Suprapubic skin (tissue), 4 donors: Measurements from ENCODE around the gene PRKAG2. TPM values are rescaled to one million over a fixed set of nuclear protein-coding genes. Genes with fewer than 3 reads are reported as not detected.

Experiments
- DNase-seq, 2 donors: peaks; one replicate each; pipeline ENCODE4 v3.0.0-alpha.2; 2019; ENCODE audit warnings: low spot score in 2 of 2
- H3K27ac ChIP-seq: fragments of 200-600 bp; sonication (generic); one replicate; pipeline ENCODE4 v1.5.1; 2019
- H3K27me3 ChIP-seq: fragments of 200-600 bp; sonication (generic); one replicate; pipeline ENCODE4 v1.5.1; 2019
- H3K36me3 ChIP-seq: fragments of 200-600 bp; sonication (generic); one replicate; pipeline ENCODE4 v1.5.1; 2019
- H3K4me1 ChIP-seq: fragments of 200-600 bp; sonication (generic); one replicate; pipeline ENCODE4 v1.5.1; 2019
- H3K4me3 ChIP-seq: fragments of 200-600 bp; sonication (generic); one replicate; pipeline ENCODE4 v1.5.1; 2019; ENCODE audit warnings: mild to moderate bottlenecking
- H3K9me3 ChIP-seq: fragments of 200-600 bp; sonication (generic); one replicate; pipeline ENCODE4 v1.5.1; 2019
- EP300 ChIP-seq: sonication (generic); formaldehyde crosslinking; IDR thresholded peaks from one replicate; pipeline ENCODE4 v1.6.1; 2017; ENCODE audit warnings: antibody characterized with exemption
- POLR2A ChIP-seq, 2 donors: fragments of 450-650 bp; IDR thresholded peaks; one replicate each; pipeline ENCODE4 v1.6.1; 2017; ENCODE audit warnings: antibody characterized with exemption in 2 of 2, mild to moderate bottlenecking in 2 of 2, moderate library complexity in 2 of 2
- POLR2AphosphoS5 ChIP-seq, 3 donors: sonication (generic); formaldehyde crosslinking; IDR thresholded peaks; one replicate each; pipeline ENCODE4 v1.6.1; 2017; ENCODE audit warnings: antibody characterized with exemption in 3 of 3
- WGBS: methylation state at CpG from one replicate; pipeline ENCODE4 v1.1.5; 2018; 5-methylcytosine and 5-hydroxymethylcytosine counted together
- total RNA-seq, 4 donors: library from RNA; depleted of rRNA; stranded (reverse); fragments of >200 nt; gene quantifications; one replicate each; pipeline ENCODE4 v1.1.0, GENCODE V29; 2016
- TF ChIP-seq, protein P1 (sequence below), 2 donors: fragments of 200-600 bp in 1 of 2; fragments of 450-650 bp in 1 of 2; sonication (generic) in 1 of 2; IDR thresholded peaks; one replicate each; pipeline ENCODE4 v1.5.1; 2016 to 2019; ENCODE audit warnings: antibody characterized with exemption in 2 of 2, mild to moderate bottlenecking in 1 of 2, moderate library complexity in 1 of 2

PRKAG2 gene
- total RNA-seq, 4 donors from 2014 or later, result 16.5 to 40.0 (median 17.3) TPM

DNA sequence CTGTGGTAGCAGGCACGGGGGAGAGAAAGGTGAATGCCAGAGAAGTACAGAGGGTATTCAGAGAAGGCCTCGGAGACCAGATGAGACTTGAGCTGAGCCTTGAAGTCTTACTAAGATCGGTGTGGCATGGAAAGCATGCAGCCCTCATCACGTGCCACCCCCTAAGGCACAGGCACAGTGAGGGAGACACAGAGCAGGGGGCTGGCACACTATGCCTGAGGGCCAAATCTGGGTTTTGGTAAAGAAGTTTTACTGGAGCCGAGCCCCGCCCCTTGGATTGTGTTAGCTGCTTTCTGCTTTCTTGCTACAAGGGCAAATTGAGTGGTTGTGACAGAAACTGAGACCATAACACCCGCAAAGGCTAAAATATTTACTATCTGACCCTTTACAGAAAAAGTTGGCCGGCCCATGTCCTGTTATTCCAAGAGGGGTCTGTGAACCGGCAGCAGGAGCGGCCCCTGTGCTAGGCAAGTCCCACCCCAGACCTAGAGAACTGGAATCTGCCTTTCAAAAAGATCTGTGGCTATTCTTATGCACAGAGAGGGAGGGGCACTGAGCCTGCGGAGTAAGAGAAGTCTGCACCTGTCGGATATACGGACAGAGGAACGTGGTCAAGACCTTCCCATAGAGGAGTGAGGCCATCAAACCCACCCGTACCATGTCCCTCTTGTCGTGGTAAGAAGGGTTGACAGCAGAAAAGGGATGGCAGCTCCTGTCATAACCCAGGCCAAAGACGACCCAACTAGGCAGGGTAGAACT lies 247.9 kb downstream of the PRKAG2 start:
- peaks cover 16% of the 10 kb centered on the region for H3K4me1 ChIP-seq
- no peak for TF ChIP-seq POLR2A (IDR thresholded peaks at IDR 0.05)
- TF ChIP-seq EP300, result no peak
- TF ChIP-seq, protein P1, sequence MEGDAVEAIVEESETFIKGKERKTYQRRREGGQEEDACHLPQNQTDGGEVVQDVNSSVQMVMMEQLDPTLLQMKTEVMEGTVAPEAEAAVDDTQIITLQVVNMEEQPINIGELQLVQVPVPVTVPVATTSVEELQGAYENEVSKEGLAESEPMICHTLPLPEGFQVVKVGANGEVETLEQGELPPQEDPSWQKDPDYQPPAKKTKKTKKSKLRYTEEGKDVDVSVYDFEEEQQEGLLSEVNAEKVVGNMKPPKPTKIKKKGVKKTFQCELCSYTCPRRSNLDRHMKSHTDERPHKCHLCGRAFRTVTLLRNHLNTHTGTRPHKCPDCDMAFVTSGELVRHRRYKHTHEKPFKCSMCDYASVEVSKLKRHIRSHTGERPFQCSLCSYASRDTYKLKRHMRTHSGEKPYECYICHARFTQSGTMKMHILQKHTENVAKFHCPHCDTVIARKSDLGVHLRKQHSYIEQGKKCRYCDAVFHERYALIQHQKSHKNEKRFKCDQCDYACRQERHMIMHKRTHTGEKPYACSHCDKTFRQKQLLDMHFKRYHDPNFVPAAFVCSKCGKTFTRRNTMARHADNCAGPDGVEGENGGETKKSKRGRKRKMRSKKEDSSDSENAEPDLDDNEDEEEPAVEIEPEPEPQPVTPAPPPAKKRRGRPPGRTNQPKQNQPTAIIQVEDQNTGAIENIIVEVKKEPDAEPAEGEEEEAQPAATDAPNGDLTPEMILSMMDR (IDR thresholded peaks at IDR 0.05), result no peak
- no peak for TF ChIP-seq POLR2AphosphoS5 (IDR thresholded peaks at IDR 0.05)
- H3K27me3 ChIP-seq, result no peaks in the 10 kb centered on the region
- 85% methylated on average over 17 of the region's 17 CpGs for WGBS
- no peaks in the 10 kb centered on the region for H3K9me3 ChIP-seq
- no peaks in the 10 kb centered on the region for H3K36me3 ChIP-seq
- DNase-seq, result peak in 1 of 2 donors; percentile 20
- H3K27ac ChIP-seq, result no peak overlapping the region
- H3K4me3 ChIP-seq, result no peak overlapping the region

DNA sequence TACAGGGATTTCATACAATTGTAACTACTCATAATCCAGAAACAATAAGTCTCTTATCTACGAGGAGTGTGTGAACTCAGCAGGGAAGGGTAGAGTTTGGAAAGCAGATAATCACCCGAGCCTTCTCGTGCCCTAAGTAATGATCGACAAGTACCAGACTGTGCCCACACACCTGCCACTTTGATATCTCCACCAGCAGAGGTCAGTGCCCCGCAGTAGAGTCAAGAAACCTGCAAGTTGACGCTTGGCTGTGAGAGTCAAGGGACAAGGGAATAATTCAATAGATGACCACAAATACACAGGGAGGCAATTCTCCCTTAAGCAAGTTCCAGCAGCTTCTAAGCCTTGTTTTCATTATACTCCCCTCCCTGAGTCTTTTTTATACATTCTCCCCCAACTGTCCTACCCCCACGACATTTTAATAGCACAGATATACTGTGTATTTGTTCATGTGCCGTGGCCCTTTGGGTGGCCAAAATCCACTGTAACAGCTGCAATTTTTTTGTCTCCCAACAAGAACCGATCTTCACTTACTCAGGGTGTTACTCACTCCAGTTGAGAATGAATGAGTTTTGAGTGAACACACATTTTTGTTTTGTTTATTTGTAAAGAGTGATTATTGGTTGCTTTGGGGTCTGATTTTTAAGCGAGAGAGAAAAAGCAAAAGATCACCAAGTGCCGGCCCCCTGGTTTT lies 250.3 kb downstream of the PRKAG2 start:
- Histone ChIP-seq H3K36me3 (no peaks in the 10 kb centered on the region), H3K4me1 (peaks cover 8% of the 10 kb centered on the region), H3K9me3 (no peaks in the 10 kb centered on the region), H3K4me3 (no peak overlapping the region), H3K27ac (no peak overlapping the region), H3K27me3 (no peaks in the 10 kb centered on the region)
- 76% methylated on average over 11 of the region's 11 CpGs for WGBS
- DNase-seq, result peak in 1 of 2 donors; percentile 40
- TF ChIP-seq, protein P1 (IDR thresholded peaks at IDR 0.05), result peak in 1 of 2 donors; percentile 26
- no peak for TF ChIP-seq POLR2A (IDR thresholded peaks at IDR 0.05)

DNA sequence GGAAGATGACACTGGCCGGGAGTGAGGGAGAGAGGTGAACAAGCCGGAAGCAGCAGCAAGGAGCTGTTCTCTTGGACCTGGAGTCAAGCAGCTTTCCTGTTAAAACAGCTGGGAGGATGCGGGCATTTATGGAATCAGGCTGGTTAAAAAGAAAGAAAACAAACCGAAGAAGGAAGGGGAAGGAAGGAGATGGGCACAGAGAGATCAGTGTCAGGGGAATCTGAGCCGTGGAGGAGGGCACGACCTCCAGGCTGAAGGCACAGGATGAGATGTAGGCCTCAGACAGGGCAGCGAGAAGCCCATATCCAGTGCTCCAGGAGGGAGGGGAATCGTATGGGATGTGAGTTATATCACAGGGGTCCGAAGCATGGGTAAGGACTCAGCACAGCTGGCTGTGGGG lies 251.3 kb downstream of the PRKAG2 start:
- no peaks in the 10 kb centered on the region for H3K27me3 ChIP-seq
- H3K4me1 ChIP-seq, result no peaks in the 10 kb centered on the region
- H3K9me3 ChIP-seq, result no peaks in the 10 kb centered on the region
- TF ChIP-seq, protein P1 (IDR thresholded peaks at IDR 0.05), result no peak
- TF ChIP-seq POLR2A (IDR thresholded peaks at IDR 0.05), result no peak
- TF ChIP-seq EP300, result no peak
- no peak for TF ChIP-seq POLR2AphosphoS5 (IDR thresholded peaks at IDR 0.05)
- peak in 1 of 2 donors; percentile 21 for DNase-seq
- H3K27ac ChIP-seq, result no peak overlapping the region
- H3K4me3 ChIP-seq, result no peak overlapping the region
- 85% methylated on average over 9 of the region's 9 CpGs for WGBS
- H3K36me3 ChIP-seq, result no peaks in the 10 kb centered on the region

DNA sequence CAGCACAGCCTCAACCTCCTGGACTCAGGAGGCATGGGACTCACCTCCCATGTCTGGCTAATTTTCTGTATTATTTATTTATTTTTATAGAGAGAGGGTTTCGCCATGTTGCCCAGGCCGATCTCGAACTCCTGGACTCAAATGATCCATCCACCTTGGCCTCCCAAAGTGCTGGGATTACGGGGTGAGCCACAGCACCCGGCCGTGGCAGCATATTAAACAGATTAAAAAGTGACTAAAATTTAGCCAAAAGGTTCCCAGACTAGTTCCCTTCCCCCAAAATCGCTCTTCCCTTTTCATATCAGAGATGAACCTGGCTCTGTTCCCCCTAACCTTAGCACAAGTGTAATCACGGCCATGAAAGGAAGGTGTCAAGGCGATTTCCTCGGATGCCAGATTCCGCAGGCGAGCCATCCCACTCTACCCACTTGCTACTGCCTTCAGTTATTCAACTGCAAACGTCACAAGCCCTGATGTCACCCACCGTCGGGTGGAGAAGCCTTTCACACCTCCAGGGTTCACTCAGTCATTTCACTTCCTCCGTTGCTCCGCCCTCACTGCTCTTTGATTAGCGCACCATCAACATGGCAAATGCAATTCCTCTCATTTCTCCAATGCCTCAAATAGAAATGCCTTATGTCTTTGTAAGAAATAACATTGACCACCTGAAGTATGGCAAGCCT lies 252.5 kb downstream of the PRKAG2 start:
- TF ChIP-seq, protein P1 (IDR thresholded peaks at IDR 0.05), result no peak
- TF ChIP-seq POLR2A (IDR thresholded peaks at IDR 0.05) (no peak), EP300 (no peak), POLR2AphosphoS5 (IDR thresholded peaks at IDR 0.05) (no peak)
- no peaks in the 10 kb centered on the region for H3K36me3 ChIP-seq
- no peaks in the 10 kb centered on the region for H3K4me1 ChIP-seq
- no peak overlapping the region for H3K27ac ChIP-seq
- no peak overlapping the region for H3K4me3 ChIP-seq
- H3K9me3 ChIP-seq, result no peaks in the 10 kb centered on the region
- 89% methylated on average over 18 of the region's 18 CpGs for WGBS
- H3K27me3 ChIP-seq, result no peaks in the 10 kb centered on the region
- peak in 1 of 2 donors; percentile 42 for DNase-seq

DNA sequence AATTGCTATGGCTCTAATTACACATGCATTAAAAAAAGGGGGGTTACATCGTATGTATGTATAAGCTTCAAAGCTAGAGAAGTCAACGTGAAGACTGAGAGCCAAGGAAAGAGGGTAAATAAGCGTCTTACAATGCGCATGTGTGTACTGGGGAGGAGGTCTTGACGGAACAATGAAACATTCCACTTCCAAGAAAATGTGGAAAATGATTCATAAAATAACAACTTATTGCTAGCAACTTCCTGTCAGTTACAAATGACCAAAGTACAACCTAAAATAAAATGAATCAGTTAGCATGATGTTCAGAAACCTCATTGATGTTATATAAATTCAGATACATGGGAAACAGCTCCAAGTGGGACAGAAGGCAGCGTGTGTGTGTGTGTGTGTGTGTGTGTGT lies 253.1 kb downstream of the PRKAG2 start:
- Histone ChIP-seq H3K27me3 (no peaks in the 10 kb centered on the region), H3K27ac (no peak overlapping the region), H3K36me3 (no peaks in the 10 kb centered on the region), H3K9me3 (no peaks in the 10 kb centered on the region), H3K4me1 (no peaks in the 10 kb centered on the region), H3K4me3 (no peak overlapping the region)
- 87% methylated on average over 6 of the region's 6 CpGs for WGBS
- DNase-seq, result no peak
- no peak for TF ChIP-seq POLR2AphosphoS5 (IDR thresholded peaks at IDR 0.05)
- TF ChIP-seq, protein P1 (IDR thresholded peaks at IDR 0.05), result no peak
- no peak for TF ChIP-seq EP300
- no peak for TF ChIP-seq POLR2A (IDR thresholded peaks at IDR 0.05)
